HepG2 (cell line): ENCODE results near the gene GAL3ST2. TPM values are rescaled to one million over a fixed set of nuclear protein-coding genes. Genes with fewer than 3 reads are reported as not detected.

ENCODE experiments used
- ATF2 ChIP-seq: sonication (generic); formaldehyde crosslinking; IDR thresholded peaks from 2 replicates; pipeline ENCODE4 v1.4.0; 2020; ENCODE audit warnings: missing genetic modification reagents
- CREM ChIP-seq, 2 experiments: sonication (generic) in 1 of 2; formaldehyde crosslinking in 1 of 2; IDR thresholded peaks; 2 replicates each; pipeline versions ENCODE4 v1.4.0 to v1.6.1; 2016 to 2020; ENCODE audit warnings: antibody characterized with exemption in 1 of 2, mild to moderate bottlenecking in 1 of 2, missing genetic modification reagents in 1 of 2
- ETV5 ChIP-seq: IDR thresholded peaks from 2 replicates; pipeline ENCODE4 v1.6.1; 2018; ENCODE audit warnings: missing biosample characterization, missing genetic modification reagents, inconsistent platforms, borderline replicate concordance
- FOXM1 ChIP-seq: sonication (generic); formaldehyde crosslinking; IDR thresholded peaks from 2 replicates; pipeline ENCODE4 v1.5.0; 2020; ENCODE audit warnings: missing genetic modification reagents
- HNRNPH1 ChIP-seq: fragments of 200-400 bp; formaldehyde crosslinking; optimal IDR thresholded peaks from 2 replicates; pipeline ENCODE3; 2017; ENCODE audit warnings: mild to moderate bottlenecking, low read depth, low read length
- KDM2A ChIP-seq: sonication (generic); formaldehyde crosslinking; IDR thresholded peaks from 2 replicates; pipeline ENCODE4 v1.4.0; 2020; ENCODE audit warnings: low read depth, missing genetic modification reagents, borderline replicate concordance
- KDM3A ChIP-seq: IDR thresholded peaks from 2 replicates; pipeline ENCODE4 v1.6.1; 2018; ENCODE audit warnings: low read depth, missing compliant biosample characterization
- MAF1 ChIP-seq: sonication (generic); formaldehyde crosslinking; IDR thresholded peaks from 2 replicates; pipeline ENCODE4 v1.5.0; 2020; ENCODE audit warnings: missing genetic modification reagents, borderline replicate concordance
- MYNN ChIP-seq: sonication (generic); formaldehyde crosslinking; IDR thresholded peaks from 2 replicates; pipeline ENCODE4 v1.4.0; 2020; ENCODE audit warnings: mild to moderate bottlenecking, low read depth, missing genetic modification reagents
- PAWR ChIP-seq: sonication (generic); formaldehyde crosslinking; IDR thresholded peaks from 2 replicates; pipeline ENCODE4 v1.4.0; 2020; ENCODE audit warnings: missing genetic modification reagents, mild to moderate bottlenecking, borderline replicate concordance
- PCBP2 ChIP-seq: fragments of 200-400 bp; formaldehyde crosslinking; optimal IDR thresholded peaks from 2 replicates; pipeline ENCODE3; 2018; ENCODE audit warnings: low read length, low read depth; ENCODE audit not compliant: poor library complexity, severe bottlenecking
- RXRB ChIP-seq: IDR thresholded peaks from 2 replicates; pipeline ENCODE4 v1.6.1; 2016; ENCODE audit warnings: borderline replicate concordance, missing genetic modification reagents, missing compliant biosample characterization
- SALL2 ChIP-seq: sonication (generic); formaldehyde crosslinking; IDR thresholded peaks from 2 replicates; pipeline ENCODE4 v1.8.1; 2023; ENCODE audit warnings: mild to moderate bottlenecking, missing genetic modification reagents, inconsistent platforms
- SIX1 ChIP-seq: sonication (generic); formaldehyde crosslinking; IDR thresholded peaks from 2 replicates; pipeline ENCODE4 v1.4.0; 2020; ENCODE audit warnings: missing genetic modification reagents, borderline replicate concordance
- SMAD1 ChIP-seq: sonication (generic); formaldehyde crosslinking; IDR thresholded peaks from 2 replicates; pipeline ENCODE4 v1.4.0; 2020; ENCODE audit warnings: missing genetic modification reagents, low read depth, mild to moderate bottlenecking, borderline replicate concordance
- XBP1 ChIP-seq: sonication (generic); formaldehyde crosslinking; IDR thresholded peaks from 2 replicates; pipeline ENCODE4 v1.5.0; 2020; ENCODE audit warnings: missing genetic modification reagents
- ZNF136 ChIP-seq: sonication (generic); formaldehyde crosslinking; IDR thresholded peaks from 2 replicates; pipeline ENCODE4 v1.8.1; 2022; ENCODE audit warnings: low read depth, mild to moderate bottlenecking, moderate library complexity, missing genetic modification reagents
- ZNF274 ChIP-seq: sonication (generic); formaldehyde crosslinking; IDR thresholded peaks from 2 replicates; pipeline ENCODE4 v1.5.1; 2020; ENCODE audit warnings: mild to moderate bottlenecking, missing genetic modification reagents
- ZNF282 ChIP-seq: fragments of 450-650 bp; IDR thresholded peaks from 2 replicates; pipeline ENCODE4 v1.6.1; 2018; ENCODE audit not compliant: partially characterized antibody
- ZNF530 ChIP-seq: sonication (generic); formaldehyde crosslinking; IDR thresholded peaks from 2 replicates; pipeline ENCODE4 v1.5.0; 2020; ENCODE audit warnings: low read depth, mild to moderate bottlenecking, missing genetic modification reagents
- ZNF589 ChIP-seq: sonication (generic); formaldehyde crosslinking; conservative IDR thresholded peaks from 2 replicates; pipeline ENCODE4 v1.8.0; 2022; ENCODE audit warnings: mild to moderate bottlenecking, moderate library complexity, missing genetic modification reagents
- ZNF720 ChIP-seq: sonication (generic); formaldehyde crosslinking; IDR thresholded peaks from 2 replicates; pipeline ENCODE4 v1.4.0; 2020; ENCODE audit warnings: missing genetic modification reagents
- ZNF737 ChIP-seq: sonication (generic); formaldehyde crosslinking; IDR thresholded peaks from 2 replicates; pipeline ENCODE4 v1.5.0; 2020; ENCODE audit warnings: missing genetic modification reagents, mild to moderate bottlenecking, borderline replicate concordance
- ZSCAN20 ChIP-seq: sonication (generic); formaldehyde crosslinking; IDR thresholded peaks from 2 replicates; pipeline ENCODE4 v1.4.0; 2020; ENCODE audit warnings: missing genetic modification reagents, mild to moderate bottlenecking, borderline replicate concordance
- ZXDC ChIP-seq: sonication (generic); formaldehyde crosslinking; IDR thresholded peaks from 2 replicates; pipeline ENCODE4 v1.5.0; 2020; ENCODE audit warnings: mild to moderate bottlenecking, missing genetic modification reagents
- polyA plus RNA-seq, 8 experiments: library from polyadenylated mRNA; depleted of rRNA in 3 of 8; stranded (reverse) in 7 of 8; unstranded in 1 of 8; fragments of >200 nt; fragmentation: Illumina TruSeq in 4 of 8; extraction: Trizol in 4 of 8; gene quantifications; 2 replicates each; pipeline versions ENCODE4 v1.2.1 to v1.2.3, GENCODE V29; 2011 to 2016; ENCODE audit warnings: low read depth in 4 of 8, missing spikeins in 1 of 8, mixed read lengths in 1 of 8; ENCODE audit not compliant: insufficient read depth in 1 of 8
- total RNA-seq, 5 experiments: library from RNA; depleted of rRNA; stranded (reverse); fragments of >200 nt; fragmentation: Illumina TruSeq; extraction: Trizol; gene quantifications; 2 replicates each; pipeline ENCODE4 v1.2.3, GENCODE V29; 2016; ENCODE audit warnings: low read depth in 1 of 5
- TF ChIP-seq, protein P1 (sequence below): IDR thresholded peaks from 2 replicates; pipeline ENCODE4 v1.6.1; 2016

Gene GAL3ST2
- total and polyA plus RNA-seq, 2 of the 13 experiments (the other 11 are each of a cell fraction or from before 2014, with no cell fraction given), result 0.17 to 0.20 TPM

DNA sequence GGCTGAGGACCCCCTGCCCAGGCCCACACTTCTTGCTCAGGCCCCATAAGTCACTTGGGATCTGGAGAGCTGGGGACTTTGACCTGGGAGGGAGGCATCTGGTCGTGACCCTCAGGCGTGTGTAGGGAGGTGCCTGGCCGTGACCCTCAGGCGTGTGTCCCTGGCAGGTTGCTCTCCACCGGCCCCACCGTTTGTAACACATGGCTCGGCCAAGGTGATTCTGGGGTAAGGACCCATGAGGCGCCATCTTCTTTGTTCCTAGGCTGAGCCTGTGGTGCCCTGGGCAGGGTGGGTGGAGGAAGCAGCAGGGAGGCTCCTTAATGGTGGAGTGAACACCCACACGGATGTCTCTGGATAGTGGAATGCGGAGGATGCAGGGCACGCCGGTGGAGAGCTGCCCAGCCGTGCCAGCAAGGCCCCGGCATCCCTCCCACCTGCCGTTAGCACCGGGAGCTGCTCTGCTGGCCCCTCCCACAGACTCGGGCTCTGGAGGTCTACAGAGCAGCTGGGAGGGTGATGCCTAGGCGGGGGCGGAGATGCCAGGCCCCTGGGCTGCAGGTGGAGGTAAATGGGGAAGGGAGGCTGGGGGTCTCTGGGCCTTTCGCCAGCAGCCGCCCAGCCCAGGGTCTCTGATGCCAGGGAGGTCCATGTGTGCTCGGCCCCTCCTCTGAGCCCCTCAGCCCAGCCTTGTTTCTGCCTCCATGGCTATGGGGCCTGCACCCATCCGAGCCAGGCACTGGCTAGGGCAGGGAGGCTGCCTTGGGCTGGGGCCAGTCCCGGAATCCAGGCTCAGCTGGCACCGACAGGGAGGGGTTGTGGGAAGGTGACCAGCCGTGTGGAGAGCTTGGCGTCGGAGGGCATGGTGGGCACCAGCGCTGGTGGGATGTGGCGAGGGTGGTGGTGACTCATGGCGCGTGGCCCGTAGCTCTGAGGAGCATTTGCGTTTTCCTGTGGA is 1.1 kb upstream of the GAL3ST2 start (continued):
- TF ChIP-seq FOXM1 (CRISPR knock-in tag), result no peak
- 0 out of 2 replicates have a peak, but pooled peaks have one; percentile 30 for TF ChIP-seq ETV5
- no peak; the same call in none of the 2 replicates for TF ChIP-seq RXRB (CRISPR knock-in tag)
- TF ChIP-seq ZNF589, result no peak
- TF ChIP-seq ZNF136 (CRISPR knock-in tag), result no peak
- peak; percentile 52 for TF ChIP-seq HNRNPH1
- no peak for TF ChIP-seq SIX1 (CRISPR knock-in tag)
- TF ChIP-seq ATF2, result no peak; the same call in 1 of the 2 replicates
- no peak for TF ChIP-seq KDM3A (CRISPR knock-in tag)
- TF ChIP-seq, protein P1, sequence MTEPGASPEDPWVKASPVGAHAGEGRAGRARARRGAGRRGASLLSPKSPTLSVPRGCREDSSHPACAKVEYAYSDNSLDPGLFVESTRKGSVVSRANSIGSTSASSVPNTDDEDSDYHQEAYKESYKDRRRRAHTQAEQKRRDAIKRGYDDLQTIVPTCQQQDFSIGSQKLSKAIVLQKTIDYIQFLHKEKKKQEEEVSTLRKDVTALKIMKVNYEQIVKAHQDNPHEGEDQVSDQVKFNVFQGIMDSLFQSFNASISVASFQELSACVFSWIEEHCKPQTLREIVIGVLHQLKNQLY (CRISPR knock-in tag), result peak; percentile 14; the same call in 1 of the 2 replicates
- TF ChIP-seq MYNN (CRISPR knock-in tag), result no peak; the same call in 1 of the 2 replicates
- TF ChIP-seq MAF1, result no peak
- TF ChIP-seq PAWR, result no peak
- TF ChIP-seq KDM2A (CRISPR knock-in tag), result no peak; the same call in 1 of the 2 replicates
- TF ChIP-seq ZSCAN20 (CRISPR knock-in tag), result no peak
- no peak for TF ChIP-seq ZNF720
- TF ChIP-seq ZXDC (CRISPR knock-in tag), result no peak
- no peak for TF ChIP-seq ZNF530 (CRISPR knock-in tag)
- no peak for TF ChIP-seq ZNF282
- no peak for TF ChIP-seq CREM (IDR thresholded peaks at IDR 0.05)
- no peak for TF ChIP-seq CREM (CRISPR knock-in tag; IDR thresholded peaks at IDR 0.05)
- TF ChIP-seq XBP1 (CRISPR knock-in tag), result no peak
- TF ChIP-seq ZNF274, result no peak
- no peak for TF ChIP-seq SALL2
- no peak for TF ChIP-seq PCBP2
- 0 out of 2 replicates have a peak, but pooled peaks have one; percentile 28 for TF ChIP-seq SMAD1 (CRISPR knock-in tag)
- TF ChIP-seq ZNF737 (CRISPR knock-in tag), result no peak
